Kidney epithelial cell (primary cell): ENCODE measurements around the gene TNFRSF9. TPM values are rescaled to one million over a fixed set of nuclear protein-coding genes. Genes with fewer than 3 reads are reported as not detected.
"Not testable (repeated sequence)": the region's sequence is repeated elsewhere in the genome, so short reads cannot be mapped to it uniquely, and the experiment has no call there.

Experiments
- DNase-seq: peaks from one replicate; pipeline ENCODE4 v3.0.0-alpha.2; 2010; ENCODE audit warnings: low read depth
- H3K27me3 ChIP-seq: 2 replicates; pipeline ENCODE4 v1.6.0; 2011; ENCODE audit warnings: low read length; ENCODE audit not compliant: control insufficient read depth, insufficient read depth
- H3K36me3 ChIP-seq: 2 replicates; pipeline ENCODE4 v1.5.1; 2011; ENCODE audit warnings: low read length; ENCODE audit not compliant: control insufficient read depth, insufficient read depth
- H3K4me3 ChIP-seq: 2 replicates; pipeline ENCODE4 v1.5.1; 2011; ENCODE audit warnings: low read depth, mild to moderate bottlenecking, control low read depth, low read length
- CTCF ChIP-seq: IDR thresholded peaks from 2 replicates; pipeline ENCODE4 v1.5.1; 2011; ENCODE audit warnings: mild to moderate bottlenecking, moderate library complexity, low read length, control low read depth, inconsistent platforms; ENCODE audit not compliant: insufficient read depth, poor library complexity, severe bottlenecking
- total RNA-seq: library from RNA; depleted of rRNA; stranded (reverse); fragments of >200 nt; gene quantifications from 2 replicates; pipeline ENCODE4 v1.2.3, GENCODE V29; 2015

Gene TNFRSF9
- total RNA-seq, 1 donor from 2014 or later, result 4.6 TPM

- no peak overlapping the region for H3K4me3 ChIP-seq
- no peaks in the 10 kb centered on the region for H3K27me3 ChIP-seq
- TF ChIP-seq CTCF, result no peak
- no peak for DNase-seq
- no peaks in the 10 kb centered on the region for H3K36me3 ChIP-seq
Measured at GRCh38 chr1:7919880-7920279, 20.8 kb downstream of the TNFRSF9 start.

GRCh38 chr1:7917971-7918370 lies 22.7 kb downstream of the TNFRSF9 start:
- DNase-seq, H3K27me3 ChIP-seq, H3K4me3 ChIP-seq: not testable (repeated sequence)

GRCh38 chr1:7916501-7916830 lies 24.2 kb downstream of the TNFRSF9 start:
- no peak for DNase-seq
- TF ChIP-seq CTCF, result no peak
- Histone ChIP-seq H3K36me3 (no peaks in the 10 kb centered on the region), H3K4me3 (no peak overlapping the region), H3K27me3 (no peaks in the 10 kb centered on the region)

More at GRCh38 chr1:7917971-7918370, 22.7 kb downstream of the TNFRSF9 start:
- not testable (repeated sequence) for H3K36me3 ChIP-seq

- H3K27me3 ChIP-seq, result no peaks in the 10 kb centered on the region
- no peak overlapping the region for H3K4me3 ChIP-seq
- no peak for DNase-seq
- no peaks in the 10 kb centered on the region for H3K36me3 ChIP-seq
- no peak for TF ChIP-seq CTCF
Measured at GRCh38 chr1:7915826-7916500, 24.7 kb downstream of the TNFRSF9 start.

GRCh38 chr1:7912743-7913557 lies 27.7 kb downstream of the TNFRSF9 start:
- no peak for TF ChIP-seq CTCF
- DNase-seq, result no peak
- Histone ChIP-seq H3K36me3 (no peaks in the 10 kb centered on the region), H3K27me3 (no peaks in the 10 kb centered on the region), H3K4me3 (no peak overlapping the region)

GRCh38 chr1:7912145-7912544 lies 28.5 kb downstream of the TNFRSF9 start:
- no peaks in the 10 kb centered on the region for H3K27me3 ChIP-seq
- no peak for TF ChIP-seq CTCF
- no peak for DNase-seq
- H3K4me3 ChIP-seq, result no peak overlapping the region
- H3K36me3 ChIP-seq, result no peaks in the 10 kb centered on the region
